Spleen (tissue), 11 donors: ENCODE measurements around the gene NFKBIE. TPM values are rescaled to one million over a fixed set of nuclear protein-coding genes. Genes with fewer than 3 reads are reported as not detected.

Source experiments
- DNase-seq: peaks from one replicate; pipeline ENCODE4 v3.0.0-alpha.2; 2020
- H3K27ac ChIP-seq, 8 donors: fragments of 200-600 bp; sonication (generic) in 7 of 8; 1 replicate in 4 of 8; 2 replicates in 4 of 8; pipeline versions ENCODE4 v1.5.0 to v1.8.0; 2016 to 2021; ENCODE audit warnings: inconsistent platforms in 4 of 8, mild to moderate bottlenecking in 4 of 8, moderate library complexity in 1 of 8
- H3K27me3 ChIP-seq, 7 donors: fragments of 200-600 bp; sonication (generic) in 6 of 7; replicated peaks in 1 of 7; 1 replicate in 4 of 7; 2 replicates in 3 of 7; pipeline versions ENCODE4 v1.5.0 to v1.8.0; 2016 to 2021; ENCODE audit warnings: inconsistent platforms in 3 of 7, mild to moderate bottlenecking in 1 of 7
- H3K36me3 ChIP-seq, 6 donors: fragments of 200-600 bp; sonication (generic) in 5 of 6; 1 replicate in 4 of 6; 2 replicates in 2 of 6; pipeline versions ENCODE4 v1.5.0 to v1.8.0; 2016 to 2021; ENCODE audit warnings: inconsistent platforms in 2 of 6
- H3K4me1 ChIP-seq, 6 donors: fragments of 200-600 bp; sonication (generic) in 5 of 6; 1 replicate in 3 of 6; 2 replicates in 3 of 6; pipeline versions ENCODE4 v1.5.0 to v1.8.0; 2016 to 2021; ENCODE audit warnings: inconsistent platforms in 3 of 6
- H3K4me3 ChIP-seq, 8 donors: fragments of 200-600 bp; sonication (generic) in 7 of 8; 1 replicate in 4 of 8; 2 replicates in 4 of 8; pipeline versions ENCODE4 v1.5.0 to v1.8.0; 2016 to 2021; ENCODE audit warnings: inconsistent platforms in 4 of 8, mild to moderate bottlenecking in 4 of 8, moderate library complexity in 2 of 8
- H3K9me3 ChIP-seq, 8 donors: fragments of 200-600 bp; sonication (generic) in 7 of 8; 1 replicate in 4 of 8; 2 replicates in 4 of 8; pipeline versions ENCODE4 v1.5.0 to v1.8.0; 2016 to 2021; ENCODE audit warnings: inconsistent platforms in 4 of 8
- CTCF ChIP-seq, 11 experiments: fragments of 200-600 bp in 7 of 11; fragments of 450-650 bp in 4 of 11; sonication (generic) in 4 of 11; IDR thresholded peaks in 8 of 11; conservative IDR thresholded peaks in 3 of 11; 1 replicate in 7 of 11; 2 replicates in 4 of 11; pipeline versions ENCODE4 v1.4.0 to v1.8.0; 2016 to 2021; ENCODE audit warnings: antibody characterized with exemption in 11 of 11, inconsistent platforms in 4 of 11, mild to moderate bottlenecking in 1 of 11
- POLR2A ChIP-seq, 3 donors: fragments of 450-650 bp; IDR thresholded peaks; one replicate each; pipeline ENCODE4 v1.5.1; 2017; ENCODE audit warnings: antibody characterized with exemption in 3 of 3, mild to moderate bottlenecking in 1 of 3
- POLR2AphosphoS5 ChIP-seq, 3 donors: sonication (generic); formaldehyde crosslinking; IDR thresholded peaks; one replicate each; pipeline ENCODE4 v1.5.1; 2017; ENCODE audit warnings: antibody characterized with exemption in 3 of 3
- WGBS, 5 donors: extraction: QIAGEN DNeasy Blood & Tissue Kit in 3 of 5; methylation state at CpG; one replicate each; pipeline versions ENCODE4 v1.1.5 to v1.1.7; 2013 to 2018; 5-methylcytosine and 5-hydroxymethylcytosine counted together
- intact Hi-C: fragments of 100-400 bp; cut with DNase I; formaldehyde crosslinking; loops from one replicate; pipeline ENCODE4 v1.15.0; 2023; ENCODE audit warnings: low total_unique reads
- polyA plus RNA-seq, 3 donors: library from polyadenylated mRNA; stranded (reverse); fragments of 200-250 nt; gene quantifications; one replicate each; pipeline ENCODE4 v1.2.1, GENCODE V29; 2013
- total RNA-seq, 7 donors: library from RNA; depleted of rRNA in 3 of 7; stranded (reverse); fragments of >200 nt in 3 of 7; fragmentation: NEBNext Ultra II Directional in 4 of 7; extraction: Animal tissue kit (Norgen Biotek cat#: 25700) in 4 of 7; gene quantifications; one replicate each; pipeline versions ENCODE4 v1.1.0 to v1.2.1, GENCODE V29; 2016 to 2021
- donor health status: healthy with polysubstance abuse.
- donor health status: DM: no; HTN: no; CAD: no; lungs with moderate emphysema.
- donor health status: DM: no; HTN: no; CAD: no.
- donor health status: Bipolar disorder and iron deficiency.
- donor health status: healthy.
- donor health status: DM: no; HTN: no; CAD: no.
- donor health status: DM: yes; HTN: yes; CAD: no.

The NFKBIE gene
- total and polyA plus RNA-seq, 10 donors, result 32.2 to 89.7 (median 49.0) TPM

- no peak for TF ChIP-seq POLR2AphosphoS5 (IDR thresholded peaks at IDR 0.05)
- TF ChIP-seq CTCF (IDR thresholded peaks at IDR 0.05 in 8 of 11, conservative IDR thresholded peaks at IDR 0.05 in 3 of 11), result no peak
- no peak for TF ChIP-seq POLR2A (IDR thresholded peaks at IDR 0.05)
- Histone ChIP-seq H3K9me3 (no peaks in the 10 kb centered on the region), H3K4me3 (peak overlapping the region; percentile 60 to 80 (median 70)), H3K27ac (peak overlapping the region in 6 of 8 donors; percentile 43 to 80 (median 62)), H3K36me3 (peaks cover 0 to 4% (median 0%) of the 10 kb centered on the region in 6 donors), H3K27me3 (peaks cover 0 to 16% (median 0%) of the 10 kb centered on the region in 7 donors), H3K4me1 (peaks cover 25 to 95% (median 76%) of the 10 kb centered on the region in 6 donors)
- DNase-seq, result no peak
- 28 to 31% (median 29%) methylated on average over 26 of the region's 26 CpGs for WGBS, 5 donors
- intact Hi-C loops, result no loop called here
Measured at GRCh38 chr6:44222486-44223318, 42.6 kb downstream of the NFKBIE start.

- H3K36me3 ChIP-seq, result no peaks in the 10 kb centered on the region
- peak overlapping the region in 1 of 8 donors; percentile 36 for H3K4me3 ChIP-seq
- H3K27ac ChIP-seq, result peak overlapping the region in 7 of 8 donors; percentile 1 to 80 (median 48)
- intact Hi-C loops, result no loop called here
- no peak for TF ChIP-seq POLR2AphosphoS5 (IDR thresholded peaks at IDR 0.05)
- no peak for TF ChIP-seq CTCF (IDR thresholded peaks at IDR 0.05 in 8 of 11, conservative IDR thresholded peaks at IDR 0.05 in 3 of 11)
- TF ChIP-seq POLR2A (IDR thresholded peaks at IDR 0.05), result no peak
- no peak for DNase-seq
- peaks cover 25 to 95% (median 78%) of the 10 kb centered on the region in 6 donors for H3K4me1 ChIP-seq
- peaks cover 0 to 16% (median 0%) of the 10 kb centered on the region in 7 donors for H3K27me3 ChIP-seq
- WGBS, 5 donors, result 61 to 80% (median 71%) methylated on average over 2 of the region's 2 CpGs
- H3K9me3 ChIP-seq, result no peaks in the 10 kb centered on the region
Measured at GRCh38 chr6:44221961-44222335, 43.4 kb downstream of the NFKBIE start.

GRCh38 chr6:44221291-44221960, 43.9 kb downstream of the NFKBIE start:
- TF ChIP-seq CTCF (IDR thresholded peaks at IDR 0.05 in 8 of 11, conservative IDR thresholded peaks at IDR 0.05 in 3 of 11), result peak; percentile 55 to 90 (median 85)
- TF ChIP-seq POLR2AphosphoS5 (IDR thresholded peaks at IDR 0.05), result peak; percentile 60 to 72 (median 66)
- no peak for TF ChIP-seq POLR2A (IDR thresholded peaks at IDR 0.05)
- intact Hi-C loops, result no loop called here
- peak; percentile 94 for DNase-seq
- Histone ChIP-seq H3K4me1 (peaks cover 25 to 93% (median 77%) of the 10 kb centered on the region in 6 donors), H3K27ac (peak overlapping the region in 7 of 8 donors; percentile 1 to 80 (median 48)), H3K4me3 (peak overlapping the region in 1 of 8 donors; percentile 36), H3K36me3 (no peaks in the 10 kb centered on the region), H3K27me3 (peaks cover 0 to 16% (median 0%) of the 10 kb centered on the region in 7 donors), H3K9me3 (no peaks in the 10 kb centered on the region)
- 13 to 26% (median 14%) methylated on average over 4 of the region's 4 CpGs for WGBS, 5 donors

GRCh38 chr6:44220913-44221290, 44.4 kb downstream of the NFKBIE start:
- Histone ChIP-seq H3K4me1 (peaks cover 25 to 88% (median 74%) of the 10 kb centered on the region in 6 donors), H3K27ac (peak overlapping the region in 5 of 8 donors; percentile 1 to 80 (median 54)), H3K4me3 (no peak overlapping the region), H3K9me3 (no peaks in the 10 kb centered on the region), H3K36me3 (no peaks in the 10 kb centered on the region), H3K27me3 (peaks cover 0 to 16% (median 0%) of the 10 kb centered on the region in 7 donors)
- TF ChIP-seq POLR2A (IDR thresholded peaks at IDR 0.05) (no peak), CTCF (IDR thresholded peaks at IDR 0.05 in 8 of 11, conservative IDR thresholded peaks at IDR 0.05 in 3 of 11) (no peak), POLR2AphosphoS5 (IDR thresholded peaks at IDR 0.05) (no peak)
- WGBS, 5 donors, result 93 to 98% (median 95%) methylated on average over 4 of the region's 4 CpGs
- DNase-seq, result no peak
- intact Hi-C loops, result no loop called here
